HepG2 (cell line): ENCODE results near the gene TIAM1. TPM values are rescaled to one million over a fixed set of nuclear protein-coding genes. Genes with fewer than 3 reads are reported as not detected.

Source experiments
- ATAC-seq: fragments of 200-7000 bp; cut with Tn5 transposase; 3 replicates; pipeline ENCODE4 v1.9.1; 2020; ENCODE audit warnings: mild to moderate bottlenecking, moderate library complexity
- BruUV-seq: library from RNA; stranded (reverse); fragments of 400-500 nt; replicated peaks from 2 replicates; lab custom pipeline; 2021; lab: Mats Ljungman, UMichigan
- CTCF ChIA-PET: fragments of 300-600 bp; formaldehyde crosslinking; extraction: SDS; loops from one replicate; lab custom pipeline; 2021; ENCODE audit warnings: low total read pairs, inconsistent platforms, low intra/inter-chr PET ratio; lab: Yijun Ruan, JAX
- POLR2A ChIA-PET: fragments of 350-600 bp; sonication (Branson Sonifier 250); formaldehyde crosslinking; loops from one replicate; lab custom pipeline; 2020; ENCODE audit warnings: antibody characterized with exemption, inconsistent platforms; lab: Yijun Ruan, JAX
- DNase-seq: peaks from one replicate; pipeline ENCODE4 v3.0.0-alpha.2; 2015; ENCODE audit warnings: low spot score
- FAIRE-seq: peaks from 3 replicates; lab custom pipeline; 2011; peaks lifted over from hg19 to GRCh38; lab: Jason Lieb, UNC
- H2AFZ ChIP-seq: one replicate; pipeline ENCODE4 v1.6.1; 2011; ENCODE audit warnings: low read length, inconsistent platforms
- H3K27ac ChIP-seq: fragments of 300-600 bp; 3 replicates; pipeline ENCODE4 v1.8.0; 2011; ENCODE audit warnings: mixed run types, mild to moderate bottlenecking, mixed read lengths, low read length, inconsistent platforms; ENCODE audit not compliant: insufficient read depth; ENCODE audit errors: extremely low read length
- H3K27me3 ChIP-seq, 2 experiments: fragments of 200-600 bp in 1 of 2; 2 replicates in 1 of 2; 3 replicates in 1 of 2; pipeline versions ENCODE4 v1.6.0 to v1.8.0; 2011; ENCODE audit warnings: low read length in 2 of 2, mild to moderate bottlenecking in 2 of 2, moderate library complexity in 2 of 2, inconsistent platforms in 1 of 2; ENCODE audit not compliant: insufficient read depth in 2 of 2, control insufficient read depth in 1 of 2
- H3K36me3 ChIP-seq, 2 experiments: fragments of 200-600 bp in 1 of 2; replicated peaks in 1 of 2; 2 replicates in 1 of 2; 3 replicates in 1 of 2; pipeline versions ENCODE4 v1.5.1 to v1.8.0; 2011; ENCODE audit warnings: low read length in 2 of 2, inconsistent platforms in 1 of 2; ENCODE audit not compliant: insufficient read depth in 2 of 2, control insufficient read depth in 1 of 2
- H3K4me1 ChIP-seq: 2 replicates; pipeline ENCODE4 v1.5.1; 2012; ENCODE audit warnings: low read length, inconsistent platforms; ENCODE audit not compliant: insufficient read depth
- H3K4me2 ChIP-seq: 2 replicates; pipeline ENCODE4 v1.6.0; 2011; ENCODE audit warnings: low read depth, low read length, inconsistent platforms
- H3K4me3 ChIP-seq, 3 experiments: fragments of 200-600 bp in 1 of 3; sonication (generic), shearing (Covaris generic) in 1 of 3; replicated peaks in 1 of 3; 2 replicates each; pipeline ENCODE4 v1.5.1; 2011 to 2016; ENCODE audit warnings: low read length in 3 of 3, inconsistent platforms in 2 of 3, low read depth in 2 of 3, mild to moderate bottlenecking in 2 of 3, control low read depth in 1 of 3, mixed read lengths in 1 of 3; ENCODE audit not compliant: insufficient read depth in 1 of 3
- H3K79me2 ChIP-seq: one replicate; pipeline ENCODE4 v1.6.1; 2011; ENCODE audit warnings: low read length, inconsistent platforms; ENCODE audit not compliant: insufficient read depth
- H3K9ac ChIP-seq: 2 replicates; pipeline ENCODE4 v1.6.0; 2011; ENCODE audit warnings: mild to moderate bottlenecking, low read depth, low read length, inconsistent platforms; ENCODE audit not compliant: insufficient read depth
- H3K9me3 ChIP-seq: 2 replicates; pipeline ENCODE4 v1.5.1; 2012; ENCODE audit warnings: mild to moderate bottlenecking, low read length
- H4K20me1 ChIP-seq: 2 replicates; pipeline ENCODE4 v1.6.0; 2011; ENCODE audit warnings: inconsistent platforms, mild to moderate bottlenecking, low read length, moderate library complexity; ENCODE audit not compliant: insufficient read depth
- CREB1 ChIP-seq, 2 experiments: fragments of 450-650 bp in 1 of 2; IDR thresholded peaks; 2 replicates each; pipeline ENCODE4 v1.6.1; 2016 to 2017; ENCODE audit warnings: control low read depth in 1 of 2, mild to moderate bottlenecking in 1 of 2, missing compliant biosample characterization in 1 of 2, missing genetic modification characterization in 1 of 2
- CREM ChIP-seq, 2 experiments: sonication (generic) in 1 of 2; formaldehyde crosslinking in 1 of 2; IDR thresholded peaks; 2 replicates each; pipeline versions ENCODE4 v1.4.0 to v1.6.1; 2016 to 2020; ENCODE audit warnings: antibody characterized with exemption in 1 of 2, mild to moderate bottlenecking in 1 of 2, missing genetic modification reagents in 1 of 2
- HDAC2 ChIP-seq: sonication (generic); formaldehyde crosslinking; IDR thresholded peaks from 2 replicates; pipeline ENCODE4 v1.4.0; 2020; ENCODE audit warnings: missing genetic modification reagents
- KLF9 ChIP-seq: IDR thresholded peaks from 2 replicates; pipeline ENCODE4 v1.6.1; 2016; ENCODE audit warnings: low read depth
- NFYC ChIP-seq: IDR thresholded peaks from 2 replicates; pipeline ENCODE4 v1.6.1; 2016; ENCODE audit warnings: missing genetic modification reagents, missing compliant biosample characterization
- NR2C2 ChIP-seq: sonication (generic); formaldehyde crosslinking; IDR thresholded peaks from 2 replicates; pipeline ENCODE4 v1.4.0; 2020; ENCODE audit warnings: missing genetic modification reagents, mild to moderate bottlenecking, moderate library complexity, borderline replicate concordance
- SETDB1 ChIP-seq: sonication (generic); formaldehyde crosslinking; IDR thresholded peaks from 2 replicates; pipeline ENCODE4 v1.5.1; 2020; ENCODE audit warnings: missing genetic modification reagents, mild to moderate bottlenecking, borderline replicate concordance
- ZBTB7B ChIP-seq: sonication (generic); formaldehyde crosslinking; IDR thresholded peaks from 2 replicates; pipeline ENCODE4 v1.4.0; 2020; ENCODE audit warnings: missing genetic modification reagents
- ZKSCAN5 ChIP-seq: sonication (generic); formaldehyde crosslinking; IDR thresholded peaks from 2 replicates; pipeline ENCODE4 v1.5.1; 2020; ENCODE audit warnings: mild to moderate bottlenecking, missing genetic modification reagents
- ZNF563 ChIP-seq: sonication (generic); formaldehyde crosslinking; IDR thresholded peaks from 2 replicates; pipeline ENCODE4 v1.8.0; 2022; ENCODE audit warnings: mild to moderate bottlenecking, moderate library complexity, missing genetic modification reagents
- ZNF720 ChIP-seq: sonication (generic); formaldehyde crosslinking; IDR thresholded peaks from 2 replicates; pipeline ENCODE4 v1.4.0; 2020; ENCODE audit warnings: missing genetic modification reagents
- ZSCAN20 ChIP-seq: sonication (generic); formaldehyde crosslinking; IDR thresholded peaks from 2 replicates; pipeline ENCODE4 v1.4.0; 2020; ENCODE audit warnings: missing genetic modification reagents, mild to moderate bottlenecking, borderline replicate concordance
- WGBS: methylation state at CpG from one replicate; pipeline ENCODE4 v1.1.6; 2017; ENCODE audit warnings: low lambda C conversion rate; 5-methylcytosine and 5-hydroxymethylcytosine counted together
- in situ Hi-C: cut with HindIII; loops from 2 replicates; pipeline ENCODE4 v1.10.0; 2017; ENCODE audit warnings: low pct_unique_long_range_greater_than_20kb; ENCODE audit not compliant: extremely low pct_ligation_motif_present
- intact Hi-C: fragments of 100-400 bp; cut with micrococcal nuclease; formaldehyde crosslinking; loops from one replicate; pipeline ENCODE4 v1.10.0; 2022; ENCODE audit not compliant: unreplicated experiment
- polyA plus RNA-seq, 8 experiments: library from polyadenylated mRNA; depleted of rRNA in 3 of 8; stranded (reverse) in 7 of 8; unstranded in 1 of 8; fragments of >200 nt; fragmentation: Illumina TruSeq in 4 of 8; extraction: Trizol in 4 of 8; gene quantifications; 2 replicates each; pipeline versions ENCODE4 v1.2.1 to v1.2.3, GENCODE V29; 2011 to 2016; ENCODE audit warnings: low read depth in 4 of 8, missing spikeins in 1 of 8, mixed read lengths in 1 of 8; ENCODE audit not compliant: insufficient read depth in 1 of 8
- total RNA-seq, 5 experiments: library from RNA; depleted of rRNA; stranded (reverse); fragments of >200 nt; fragmentation: Illumina TruSeq; extraction: Trizol; gene quantifications; 2 replicates each; pipeline ENCODE4 v1.2.3, GENCODE V29; 2016; ENCODE audit warnings: low read depth in 1 of 5

TIAM1 gene
- total and polyA plus RNA-seq, 2 of the 13 experiments (the other 11 are each of a cell fraction or from before 2014, with no cell fraction given), result 0.13 to 0.24 TPM

GRCh38 chr21:31283025-31283424 is 61.0 kb downstream of the TIAM1 start:
- DNase-seq (no peak), ATAC-seq (no peak), FAIRE-seq (no peak)
- Histone ChIP-seq H2AFZ (no peak overlapping the region), H3K27ac (no peak overlapping the region), H3K27me3 (no peaks in the 10 kb centered on the region), H3K4me3 (no peak overlapping the region), H3K9me3 (peaks cover 9% of the 10 kb centered on the region; the same call in 1 of the 2 replicates), H3K79me2 (no peaks in the 10 kb centered on the region), H3K9ac (no peak overlapping the region), H3K36me3 (no peaks in the 10 kb centered on the region), H4K20me1 (no peaks in the 10 kb centered on the region), H3K4me1 (no peaks in the 10 kb centered on the region), H3K4me2 (no peak overlapping the region)
- 34% methylated on average over 3 of the region's 3 CpGs for WGBS
- intact Hi-C loops, result loop anchor here (5.0 kb wide), 1 partner anchor 61 kb away; no protein-coding TSS in a partner anchor
- TF ChIP-seq CREM (IDR thresholded peaks at IDR 0.05) (no peak), CREM (CRISPR knock-in tag; IDR thresholded peaks at IDR 0.05) (no peak), ZKSCAN5 (no peak), NR2C2 (CRISPR knock-in tag) (no peak), SETDB1 (CRISPR knock-in tag) (no peak), CREB1 (IDR thresholded peaks at IDR 0.05) (no peak), CREB1 (CRISPR knock-in tag; IDR thresholded peaks at IDR 0.05) (no peak), ZNF720 (CRISPR knock-in tag) (no peak), ZSCAN20 (CRISPR knock-in tag) (no peak), ZBTB7B (CRISPR knock-in tag) (no peak), ZNF563 (CRISPR knock-in tag) (no peak), KLF9 (CRISPR knock-in tag) (no peak), NFYC (CRISPR knock-in tag) (no peak), HDAC2 (CRISPR knock-in tag) (no peak)
- POLR2A ChIA-PET, result no interaction called here
- CTCF ChIA-PET, result no interaction called here
- in situ Hi-C loops, result no loop called here
- BruUV-seq, result no TSS peak
